K562 (cell line): ENCODE data around the gene SH2D1A. TPM values are rescaled to one million over a fixed set of nuclear protein-coding genes. Genes with fewer than 3 reads are reported as not detected.

ENCODE experiments used
- ATAC-seq: fragments of 200-7000 bp; cut with Tn5 transposase; 3 replicates; pipeline ENCODE4 v1.9.1; 2020; ENCODE audit warnings: moderate library complexity
- BruUV-seq: library from RNA; stranded (reverse); fragments of 400-500 nt; replicated peaks from 2 replicates; lab custom pipeline; 2021; lab: Mats Ljungman, UMichigan
- CTCF ChIA-PET: fragments of 300-600 bp; formaldehyde crosslinking; extraction: SDS; loops from one replicate; lab custom pipeline; 2021; ENCODE audit warnings: low intra/inter-chr PET ratio; lab: Yijun Ruan, JAX
- POLR2A ChIA-PET: fragments of 300-600, 350-650 bp; sonication (Branson Sonifier 250); formaldehyde crosslinking; extraction: SDS; loops from one replicate; lab custom pipeline; 2021; ENCODE audit warnings: antibody characterized with exemption, inconsistent platforms; lab: Yijun Ruan, JAX
- DNase-seq, 4 experiments: peaks; one replicate each; pipeline versions ENCODE4 v3.0.0 to v3.0.0-alpha.2; 2011 to 2018; ENCODE audit warnings: low spot score in 3 of 4, mixed read lengths in 3 of 4; ENCODE audit errors: extremely low read depth in 1 of 4
- FAIRE-seq: peaks from 2 replicates; lab custom pipeline; 2011; peaks lifted over from hg19 to GRCh38; lab: Jason Lieb, UNC
- H2AFZ ChIP-seq: 2 replicates; pipeline ENCODE4 v1.6.0; 2011; ENCODE audit warnings: low read depth, low read length, control low read depth, inconsistent platforms
- H3K27ac ChIP-seq: fragments of 200-600 bp; 3 replicates; pipeline ENCODE4 v1.8.0; 2011; ENCODE audit warnings: low read depth, mild to moderate bottlenecking, control low read depth, inconsistent platforms, low read length, moderate library complexity, mixed read lengths; ENCODE audit errors: extremely low read depth
- H3K27me3 ChIP-seq, 2 experiments: fragments of 300-600 bp in 1 of 2; 2 replicates in 1 of 2; 3 replicates in 1 of 2; pipeline versions ENCODE4 v1.6.0 to v1.8.0; 2011; ENCODE audit warnings: inconsistent platforms in 2 of 2, low read length in 2 of 2, mild to moderate bottlenecking in 1 of 2, mixed read lengths in 1 of 2, moderate library complexity in 1 of 2; ENCODE audit not compliant: control insufficient read depth in 2 of 2, insufficient read depth in 2 of 2
- H3K36me3 ChIP-seq: fragments of 300-600 bp; 3 replicates; pipeline ENCODE4 v1.8.0; 2011; ENCODE audit warnings: mild to moderate bottlenecking, low read length, inconsistent platforms; ENCODE audit not compliant: control insufficient read depth, insufficient read depth
- H3K4me1 ChIP-seq, 2 experiments: fragments of 200-600 bp in 1 of 2; replicated peaks in 1 of 2; 2 replicates in 1 of 2; 3 replicates in 1 of 2; pipeline versions ENCODE4 v1.5.1 to v1.8.0; 2011; ENCODE audit warnings: inconsistent platforms in 2 of 2, low read length in 2 of 2, mild to moderate bottlenecking in 1 of 2, mixed read lengths in 1 of 2, moderate library complexity in 1 of 2; ENCODE audit not compliant: control insufficient read depth in 2 of 2, insufficient read depth in 2 of 2
- H3K4me2 ChIP-seq: 2 replicates; pipeline ENCODE4 v1.6.1; 2011; ENCODE audit warnings: low read length, control low read depth, inconsistent platforms, mixed read lengths; ENCODE audit not compliant: insufficient read depth
- H3K4me3 ChIP-seq: fragments of 200-600 bp; sonication (generic), shearing (Covaris generic); 2 replicates; pipeline ENCODE4 v1.5.1; 2016; ENCODE audit warnings: control low read depth, inconsistent platforms
- H3K79me2 ChIP-seq: fragments of 200-600 bp; 3 replicates; pipeline ENCODE4 v1.8.0; 2011; ENCODE audit warnings: low read length, inconsistent platforms; ENCODE audit not compliant: control insufficient read depth, insufficient read depth
- H3K9ac ChIP-seq, 2 experiments: 2 replicates each; pipeline versions ENCODE4 v1.6.0 to v1.6.1; 2011; ENCODE audit warnings: low read depth in 2 of 2, low read length in 2 of 2, control low read depth in 1 of 2, inconsistent platforms in 1 of 2, mild to moderate bottlenecking in 1 of 2, mixed read lengths in 1 of 2; ENCODE audit not compliant: insufficient read depth in 1 of 2
- H3K9me1 ChIP-seq: one replicate; pipeline ENCODE4 v1.6.0; 2011; ENCODE audit warnings: inconsistent platforms, mild to moderate bottlenecking, low read length, moderate library complexity; ENCODE audit not compliant: control insufficient read depth, insufficient read depth
- H3K9me3 ChIP-seq: replicated peaks from 2 replicates; pipeline ENCODE4 v1.5.1; 2011; ENCODE audit warnings: low read depth, low read length, inconsistent platforms; ENCODE audit not compliant: control insufficient read depth, insufficient read depth
- H4K20me1 ChIP-seq: replicated peaks from 2 replicates; pipeline ENCODE4 v1.6.1; 2011; ENCODE audit warnings: low read length, inconsistent platforms, mixed read lengths; ENCODE audit not compliant: control insufficient read depth, insufficient read depth
- ARID1B ChIP-seq: fragments of 450-650 bp; IDR thresholded peaks from 2 replicates; pipeline ENCODE4 v1.6.1; 2016; ENCODE audit warnings: antibody characterized with exemption, mild to moderate bottlenecking, inconsistent platforms
- C11orf30 ChIP-seq: fragments of 450-650 bp; IDR thresholded peaks from 2 replicates; pipeline ENCODE4 v1.6.1; 2016; ENCODE audit warnings: low read depth, mild to moderate bottlenecking
- CBFA2T2 ChIP-seq: fragments of 450-650 bp; conservative IDR thresholded peaks from 2 replicates; pipeline ENCODE4 v1.6.1; 2017; ENCODE audit warnings: mild to moderate bottlenecking
- MAFG ChIP-seq: fragments of 450-650 bp; conservative IDR thresholded peaks from 2 replicates; pipeline ENCODE4 v1.6.1; 2016; ENCODE audit warnings: missing genetic modification characterization, missing compliant biosample characterization
- NFE2 ChIP-seq: IDR thresholded peaks from 2 replicates; pipeline ENCODE4 v1.6.1; 2014; ENCODE audit warnings: antibody characterized with exemption, low read depth
- SIRT6 ChIP-seq: IDR thresholded peaks from one replicate; pipeline ENCODE4 v1.6.1; 2012; ENCODE audit warnings: low read depth, mild to moderate bottlenecking, control low read depth, inconsistent platforms, low read length, moderate library complexity
- SMARCA4 ChIP-seq: fragments of 450-650 bp; IDR thresholded peaks from 2 replicates; pipeline ENCODE4 v1.6.1; 2016
- TAL1 ChIP-seq: fragments of 450-650 bp; IDR thresholded peaks from 2 replicates; pipeline ENCODE4 v1.6.1; 2016; ENCODE audit warnings: mild to moderate bottlenecking
- TCF7L2 ChIP-seq: fragments of 150-350 bp; IDR thresholded peaks from 2 replicates; pipeline ENCODE4 v1.6.1; 2016; ENCODE audit warnings: low read depth, mild to moderate bottlenecking, low read length, moderate library complexity
- YY1 ChIP-seq, 3 experiments: IDR thresholded peaks; 2 replicates each; pipeline ENCODE4 v1.6.1; 2011; ENCODE audit warnings: low read length in 2 of 3, mild to moderate bottlenecking in 2 of 3, moderate library complexity in 2 of 3, borderline replicate concordance in 1 of 3, control low read depth in 1 of 3, low read depth in 1 of 3; ENCODE audit not compliant: insufficient read depth in 3 of 3, insufficient replicate concordance in 2 of 3, control insufficient read depth in 1 of 3, insufficient read length in 1 of 3; ENCODE audit errors: extremely low read depth in 1 of 3
- ZNF384 ChIP-seq: IDR thresholded peaks from 2 replicates; pipeline ENCODE4 v1.6.1; 2012; ENCODE audit warnings: low read depth, low read length, improper control_type of control experiment
- WGBS: fragments of 100-300 bp; shearing (Covaris generic); methylation state at CpG from one replicate; pipeline ENCODE4 v1.1.6; 2016; ENCODE audit warnings: low coverage, mixed read lengths; ENCODE audit not compliant: insufficient coverage; ENCODE audit errors: missing lambda C conversion rate; 5-methylcytosine and 5-hydroxymethylcytosine counted together
- in situ Hi-C: fragments of 300-500 bp; cut with MboI; formaldehyde crosslinking; loops from 4 replicates; pipeline ENCODE4 v1.15.0; 2018; ENCODE audit warnings: inconsistent platforms, mixed read lengths
- intact Hi-C: fragments of 100-400 bp; cut with micrococcal nuclease; formaldehyde crosslinking; loops from 2 replicates; pipeline ENCODE4 v1.14.2; 2022
- polyA plus RNA-seq, 8 experiments: library from polyadenylated mRNA; depleted of rRNA in 4 of 8; stranded (reverse) in 5 of 8; unstranded in 3 of 8; fragments of >200 nt; fragmentation: Nextera tagmentation in 2 of 8; fragmentation: Illumina TruSeq in 1 of 8; extraction: Ambion mirVana in 2 of 8; extraction: Trizol in 1 of 8; gene quantifications; 2 replicates each; pipeline versions ENCODE4 v1.2.1 to v1.2.3, GENCODE V29; 2011 to 2014; ENCODE audit warnings: inconsistent platforms in 1 of 8, missing spikeins in 1 of 8
- total RNA-seq, 7 experiments: library from RNA; depleted of rRNA in 6 of 7; stranded (reverse); fragments of >200 nt in 6 of 7; fragmentation: Illumina TruSeq in 2 of 7; extraction: Trizol in 2 of 7; gene quantifications; 2 replicates each; pipeline versions ENCODE4 v1.2.1 to v1.2.3, GENCODE V29; 2011 to 2021; ENCODE audit warnings: low replicate concordance in 1 of 7
- TF ChIP-seq, protein P1 (sequence below), 2 experiments: fragments of 450-650 bp; IDR thresholded peaks; 2 replicates each; pipeline ENCODE4 v1.6.1; 2016; ENCODE audit warnings: mild to moderate bottlenecking in 2 of 2, borderline replicate concordance in 1 of 2, low read depth in 1 of 2, moderate library complexity in 1 of 2
- TF ChIP-seq, protein P2 (sequence below): conservative IDR thresholded peaks from 2 replicates; pipeline ENCODE4 v1.6.1; 2011; ENCODE audit warnings: low read depth, mild to moderate bottlenecking, low read length; ENCODE audit not compliant: control insufficient read depth

Gene SH2D1A
- total and polyA plus RNA-seq, 9 of the 15 experiments (the other 6 are each of a cell fraction or from before 2014, with no cell fraction given): 0.07 to 0.52 (median 0.19) TPM

GRCh38 chrX:124373348-124373747 lies 27.0 kb downstream of the SH2D1A start:
- H3K4me2 ChIP-seq: no peak overlapping the region; the same call in 1 of the 2 replicates
- no peak overlapping the region for H3K27ac ChIP-seq
- no peaks in the 10 kb centered on the region for H3K27me3 ChIP-seq
- no peaks in the 10 kb centered on the region for H3K9me1 ChIP-seq
- H3K9ac ChIP-seq: no peak overlapping the region
- FAIRE-seq (peak; percentile 75), DNase-seq (peak; percentile 8 to 30 (median 10)), ATAC-seq (peak; percentile 44; the same call in 2 of the 3 replicates)
- H3K36me3 ChIP-seq: no peaks in the 10 kb centered on the region
- H3K4me3 ChIP-seq: no peak overlapping the region
- no TSS peak for BruUV-seq
- H3K4me1 ChIP-seq: peaks cover 0 to 12% of the 10 kb centered on the region in 2 experiments; a peak in 2 of 5 replicates
- 0% methylated on average over 1 of the region's 1 CpG for WGBS
- H4K20me1 ChIP-seq: no peaks in the 10 kb centered on the region
- H3K79me2 ChIP-seq: no peaks in the 10 kb centered on the region
- ChIA-PET POLR2A (interaction anchor here (0.8 kb wide), 1 partner anchor 11 kb away, joined by 4 read pairs; no protein-coding TSS in a partner anchor), CTCF (interaction anchor here (0.6 kb wide), 1 partner anchor 1620 kb away, joined by 4 read pairs; no protein-coding TSS in a partner anchor)
- no peaks in the 10 kb centered on the region for H3K9me3 ChIP-seq
- in situ Hi-C loops (no loop called here), intact Hi-C loops (no loop called here)
- 0 out of 2 replicates have a peak overlapping the region, but pooled peaks have one; percentile 9 for H2AFZ ChIP-seq
- TF ChIP-seq ARID1B (peak; percentile 53), MAFG (peak; percentile 47), SMARCA4 (peak; percentile 18; the same call in 1 of the 2 replicates), C11orf30 (peak; percentile 46; the same call in 1 of the 2 replicates), ZNF384 (peak; percentile 75), YY1 (IDR thresholded peaks at IDR 0.05; ENCODE audit: borderline replicate concordance in 1 of 3, control insufficient read depth in 1 of 3, extremely low read depth in 1 of 3, insufficient read depth in 3 of 3, insufficient read length in 1 of 3, insufficient replicate concordance in 2 of 3, low read depth in 1 of 3, low read length in 2 of 3) (no peak), SIRT6 (no peak), NFE2 (0 out of 2 replicates have a peak, but pooled peaks have one; percentile 34), CBFA2T2 (peak; percentile 31; the same call in 1 of the 2 replicates), TAL1 (peak; percentile 21; the same call in 1 of the 2 replicates), TCF7L2 (no peak)
- TF ChIP-seq, protein P1, sequence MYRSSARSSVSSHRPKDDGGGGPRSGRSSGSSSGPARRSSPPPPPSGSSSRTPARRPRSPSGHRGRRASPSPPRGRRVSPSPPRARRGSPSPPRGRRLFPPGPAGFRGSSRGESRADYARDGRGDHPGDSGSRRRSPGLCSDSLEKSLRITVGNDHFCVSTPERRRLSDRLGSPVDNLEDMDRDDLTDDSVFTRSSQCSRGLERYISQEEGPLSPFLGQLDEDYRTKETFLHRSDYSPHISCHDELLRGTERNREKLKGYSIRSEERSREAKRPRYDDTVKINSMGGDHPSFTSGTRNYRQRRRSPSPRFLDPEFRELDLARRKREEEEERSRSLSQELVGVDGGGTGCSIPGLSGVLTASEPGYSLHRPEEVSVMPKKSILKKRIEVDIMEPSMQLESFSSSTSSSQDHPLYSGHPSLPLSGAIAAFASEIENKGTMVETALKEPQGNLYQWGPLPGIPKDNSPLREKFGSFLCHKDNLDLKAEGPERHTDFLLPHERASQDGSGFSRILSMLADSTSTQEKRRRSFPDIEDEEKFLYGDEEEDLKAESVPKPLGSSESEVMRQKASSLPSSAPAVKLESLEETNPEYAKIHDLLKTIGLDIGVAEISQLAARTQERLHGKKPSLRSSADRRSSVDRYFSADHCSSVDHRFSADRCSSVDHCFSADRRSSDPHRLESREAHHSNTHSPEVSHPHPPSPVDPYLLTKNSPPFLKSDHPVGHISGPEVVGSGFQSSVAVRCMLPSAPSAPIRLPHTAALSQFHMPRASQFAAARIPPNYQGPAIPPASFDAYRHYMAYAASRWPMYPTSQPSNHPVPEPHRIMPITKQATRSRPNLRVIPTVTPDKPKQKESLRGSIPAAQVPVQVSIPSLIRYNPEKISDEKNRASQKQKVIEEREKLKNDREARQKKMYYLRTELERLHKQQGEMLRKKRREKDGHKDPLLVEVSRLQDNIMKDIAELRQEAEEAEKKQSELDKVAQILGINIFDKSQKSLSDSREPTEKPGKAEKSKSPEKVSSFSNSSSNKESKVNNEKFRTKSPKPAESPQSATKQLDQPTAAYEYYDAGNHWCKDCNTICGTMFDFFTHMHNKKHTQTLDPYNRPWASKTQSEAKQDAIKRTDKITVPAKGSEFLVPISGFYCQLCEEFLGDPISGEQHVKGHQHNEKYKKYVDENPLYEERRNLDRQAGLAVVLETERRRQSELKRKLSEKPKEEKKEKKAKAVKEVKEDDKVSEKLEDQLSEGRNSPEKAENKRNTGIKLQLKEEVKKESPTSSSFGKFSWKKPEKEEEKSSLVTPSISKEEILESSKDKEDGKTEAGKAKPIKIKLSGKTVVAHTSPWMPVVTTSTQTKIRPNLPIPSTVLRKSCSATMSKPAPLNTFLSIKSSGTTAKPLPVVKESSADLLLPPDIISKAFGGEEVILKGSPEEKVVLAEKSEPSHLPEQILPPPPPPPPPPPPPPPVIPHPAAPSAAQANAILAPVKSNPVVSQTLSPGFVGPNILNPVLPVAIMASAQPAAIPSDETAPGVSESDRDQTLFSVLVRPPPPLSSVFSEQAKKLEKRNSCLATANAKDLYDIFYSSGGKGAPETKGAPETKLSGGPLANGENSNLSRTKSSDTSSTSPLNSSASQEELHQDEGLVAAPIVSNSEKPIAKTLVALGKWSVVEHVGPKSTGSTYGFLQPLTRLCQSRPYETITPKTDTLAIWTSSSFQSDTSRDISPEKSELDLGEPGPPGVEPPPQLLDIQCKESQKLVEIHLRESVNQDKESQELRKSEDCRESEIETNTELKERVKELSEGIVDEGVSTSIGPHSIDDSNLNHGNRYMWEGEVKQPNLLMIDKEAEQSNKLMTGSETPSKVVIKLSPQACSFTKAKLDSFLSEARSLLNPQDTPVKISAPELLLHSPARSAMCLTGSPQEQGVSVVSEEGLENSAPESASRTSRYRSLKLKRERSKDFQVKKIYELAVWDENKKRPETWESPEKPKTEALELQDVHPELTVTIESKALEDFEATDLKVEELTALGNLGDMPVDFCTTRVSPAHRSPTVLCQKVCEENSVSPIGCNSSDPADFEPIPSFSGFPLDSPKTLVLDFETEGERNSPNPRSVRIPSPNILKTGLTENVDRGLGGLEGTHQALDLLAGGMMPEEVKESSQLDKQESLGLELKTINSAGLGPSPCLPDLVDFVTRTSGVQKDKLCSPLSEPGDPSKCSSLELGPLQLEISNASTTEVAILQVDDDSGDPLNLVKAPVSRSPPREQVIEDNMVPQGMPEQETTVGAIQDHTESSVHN (IDR thresholded peaks at IDR 0.05; ENCODE audit: borderline replicate concordance in 1 of 2, low read depth in 1 of 2): no peak
- TF ChIP-seq, protein P2, sequence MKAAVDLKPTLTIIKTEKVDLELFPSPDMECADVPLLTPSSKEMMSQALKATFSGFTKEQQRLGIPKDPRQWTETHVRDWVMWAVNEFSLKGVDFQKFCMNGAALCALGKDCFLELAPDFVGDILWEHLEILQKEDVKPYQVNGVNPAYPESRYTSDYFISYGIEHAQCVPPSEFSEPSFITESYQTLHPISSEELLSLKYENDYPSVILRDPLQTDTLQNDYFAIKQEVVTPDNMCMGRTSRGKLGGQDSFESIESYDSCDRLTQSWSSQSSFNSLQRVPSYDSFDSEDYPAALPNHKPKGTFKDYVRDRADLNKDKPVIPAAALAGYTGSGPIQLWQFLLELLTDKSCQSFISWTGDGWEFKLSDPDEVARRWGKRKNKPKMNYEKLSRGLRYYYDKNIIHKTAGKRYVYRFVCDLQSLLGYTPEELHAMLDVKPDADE: no peak
